Gastroesophageal sphincter (tissue), 4 donors: ENCODE measurements around the gene MAN2B1. TPM values are rescaled to one million over a fixed set of nuclear protein-coding genes. Genes with fewer than 3 reads are reported as not detected.
"Not testable (repeated sequence)": the region's sequence is repeated elsewhere in the genome, so short reads cannot be mapped to it uniquely, and the experiment has no call there.

Experiments used
- ATAC-seq: fragments of 150-250 bp; one replicate; pipeline ENCODE4 v1.9.1; 2016; ENCODE audit warnings: mild to moderate bottlenecking, moderate library complexity
- H3K27ac ChIP-seq, 4 donors: fragments of 200-600 bp; sonication (generic) in 3 of 4; 1 replicate in 3 of 4; 2 replicates in 1 of 4; pipeline ENCODE4 v1.5.1; 2016 to 2019
- H3K27me3 ChIP-seq: fragments of 200-600 bp; sonication (generic); one replicate; pipeline ENCODE4 v1.5.1; 2019
- H3K36me3 ChIP-seq, 2 donors: fragments of 200-600 bp; sonication (generic); one replicate each; pipeline ENCODE4 v1.5.1; 2019; ENCODE audit warnings: control low read depth in 1 of 2
- H3K4me1 ChIP-seq, 3 donors: fragments of 200-600 bp; sonication (generic); 1 replicate in 2 of 3; 2 replicates in 1 of 3; pipeline ENCODE4 v1.5.1; 2016 to 2019; ENCODE audit warnings: control low read depth in 2 of 3
- H3K4me3 ChIP-seq, 2 donors: fragments of 200-600 bp; sonication (generic); one replicate each; pipeline ENCODE4 v1.5.1; 2019; ENCODE audit warnings: mild to moderate bottlenecking in 1 of 2, moderate library complexity in 1 of 2
- H3K9me3 ChIP-seq, 3 donors: fragments of 200-600 bp; sonication (generic); one replicate each; pipeline ENCODE4 v1.5.1; 2017 to 2019; ENCODE audit warnings: control low read depth in 2 of 3
- CTCF ChIP-seq, 4 experiments: fragments of 200-600 bp in 2 of 4; fragments of 450-650 bp in 2 of 4; sonication (generic) in 1 of 4; IDR thresholded peaks; one replicate each; pipeline ENCODE4 v1.5.1; 2017 to 2019; ENCODE audit warnings: antibody characterized with exemption in 4 of 4, mild to moderate bottlenecking in 2 of 4, moderate library complexity in 2 of 4
- EP300 ChIP-seq: sonication (generic); formaldehyde crosslinking; IDR thresholded peaks from one replicate; pipeline ENCODE4 v1.6.1; 2017; ENCODE audit warnings: antibody characterized with exemption, mild to moderate bottlenecking
- POLR2A ChIP-seq, 2 donors: fragments of 450-650 bp; IDR thresholded peaks; one replicate each; pipeline ENCODE4 v1.6.1; 2017; ENCODE audit warnings: antibody characterized with exemption in 2 of 2, mild to moderate bottlenecking in 2 of 2, moderate library complexity in 1 of 2
- POLR2AphosphoS5 ChIP-seq: sonication (generic); formaldehyde crosslinking; IDR thresholded peaks from one replicate; pipeline ENCODE4 v1.6.1; 2017; ENCODE audit warnings: antibody characterized with exemption
- WGBS, 2 donors: methylation state at CpG; one replicate each; pipeline ENCODE4 v1.1.5; 2018; ENCODE audit warnings: low coverage in 1 of 2; 5-methylcytosine and 5-hydroxymethylcytosine counted together
- total RNA-seq, 4 donors: library from RNA; depleted of rRNA; stranded (reverse); fragments of >200 nt; gene quantifications; one replicate each; pipeline ENCODE4 v1.1.0, GENCODE V29; 2016

MAN2B1 gene
- total RNA-seq, 4 donors from 2014 or later, result 61.3 to 98.1 (median 70.8) TPM

- Histone ChIP-seq H3K27ac (no peak overlapping the region), H3K4me1 (no peaks in the 10 kb centered on the region), H3K4me3 (no peak overlapping the region), H3K27me3 (no peaks in the 10 kb centered on the region), H3K36me3 (peaks cover 0 to 98% of the 10 kb centered on the region in 2 donors), H3K9me3 (no peaks in the 10 kb centered on the region)
- 50% methylated on average over 6 of the region's 9 CpGs; no CpG with 5 or more reads in 1 of the 2 donors for WGBS, 2 donors
- no peak for TF ChIP-seq POLR2A (IDR thresholded peaks at IDR 0.05)
- no peak for TF ChIP-seq EP300
- no peak for TF ChIP-seq POLR2AphosphoS5
- TF ChIP-seq CTCF (IDR thresholded peaks at IDR 0.05), result no peak
- ATAC-seq, result no peak
These were observed 36.5 kb upstream of the MAN2B1 start for GRCh38 chr19:12703046-12703445.

- Histone ChIP-seq H3K36me3 (peaks cover 0 to 88% of the 10 kb centered on the region in 2 donors), H3K9me3 (no peaks in the 10 kb centered on the region), H3K4me1 (peaks cover 0 to 7% (median 5%) of the 10 kb centered on the region in 3 donors), H3K4me3 (no peak overlapping the region), H3K27me3 (no peaks in the 10 kb centered on the region), H3K27ac (no peak overlapping the region)
- TF ChIP-seq EP300 (no peak), CTCF (IDR thresholded peaks at IDR 0.05) (no peak), POLR2AphosphoS5 (no peak), POLR2A (IDR thresholded peaks at IDR 0.05) (no peak)
- no peak for ATAC-seq
- WGBS, 2 donors, result 75 to 100% methylated on average over 1 to 2 of the region's 33 CpGs
These were observed 35.2 kb upstream of the MAN2B1 start for GRCh38 chr19:12701596-12702282.

- WGBS, 2 donors, result 71 to 87% methylated on average over 4 to 5 of the region's 6 CpGs
- TF ChIP-seq EP300, result no peak
- TF ChIP-seq POLR2AphosphoS5, result no peak
- TF ChIP-seq CTCF (IDR thresholded peaks at IDR 0.05), result no peak
- no peak for TF ChIP-seq POLR2A (IDR thresholded peaks at IDR 0.05)
These were observed 31.6 kb upstream of the MAN2B1 start for GRCh38 chr19:12698138-12698537.

GRCh38 chr19:12697425-12697824 lies 30.9 kb upstream of the MAN2B1 start:
- Histone ChIP-seq H3K27ac (peak overlapping the region in 2 of 4 donors; percentile 89 to 93), H3K4me1 (peaks cover 0 to 24% (median 10%) of the 10 kb centered on the region in 3 donors), H3K36me3 (peaks cover 0 to 45% of the 10 kb centered on the region in 2 donors)
- not testable (repeated sequence) for H3K27me3 ChIP-seq, H3K9me3 ChIP-seq, H3K4me3 ChIP-seq, ATAC-seq
- WGBS, 2 donors, result 81 to 100% methylated on average over 1 to 4 of the region's 22 CpGs

More at GRCh38 chr19:12698138-12698537, 31.6 kb upstream of the MAN2B1 start:
- Histone ChIP-seq H3K4me1 (peaks cover 0 to 24% (median 10%) of the 10 kb centered on the region in 3 donors), H3K4me3 (no peak overlapping the region), H3K9me3 (no peaks in the 10 kb centered on the region), H3K27ac (no peak overlapping the region), H3K27me3 (no peaks in the 10 kb centered on the region), H3K36me3 (peaks cover 0 to 52% of the 10 kb centered on the region in 2 donors)
- no peak for ATAC-seq

GRCh38 chr19:12696366-12697335 lies 30.1 kb upstream of the MAN2B1 start, which contains the start of gene FBXW9:
Gene FBXW9, minus strand, starts transcription at chr19:12696631. Its CDS starts 50 bp downstream, at chr19:12696581.
- peak within 1 kb of the TSS; percentile 67 to 90 for H3K4me3 ChIP-seq
- WGBS, 2 donors, result 5 to 62% methylated on average over 5 to 8 of the region's 59 CpGs
- ATAC-seq, result peak; percentile 91
- H3K27me3 ChIP-seq, result no peaks in the 10 kb centered on the region
- no peaks in the 10 kb centered on the region for H3K9me3 ChIP-seq
- H3K36me3 ChIP-seq, result peaks cover 0 to 37% of the 10 kb centered on the region in 2 donors
- H3K4me1 ChIP-seq, result peaks cover 0 to 24% (median 10%) of the 10 kb centered on the region in 3 donors
- TF ChIP-seq POLR2A (IDR thresholded peaks at IDR 0.05), result peak; percentile 51 to 61
- TF ChIP-seq POLR2AphosphoS5, result peak; percentile 94
- TF ChIP-seq CTCF (IDR thresholded peaks at IDR 0.05), result peak in 1 of 4 experiments; percentile 22
- no peak for TF ChIP-seq EP300
- H3K27ac ChIP-seq, result peak within 1 kb of the TSS; percentile 75 to 93 (median 88)
